ENCODE measurements around the gene GJD2. TPM values are rescaled to one million over a fixed set of nuclear protein-coding genes. Genes with fewer than 3 reads are reported as not detected.

Gene GJD2
- total RNA-seq (0.45 and 0.56 TPM in 2 replicates), polyA plus RNA-seq (not detected in 2 replicates)

DNA sequence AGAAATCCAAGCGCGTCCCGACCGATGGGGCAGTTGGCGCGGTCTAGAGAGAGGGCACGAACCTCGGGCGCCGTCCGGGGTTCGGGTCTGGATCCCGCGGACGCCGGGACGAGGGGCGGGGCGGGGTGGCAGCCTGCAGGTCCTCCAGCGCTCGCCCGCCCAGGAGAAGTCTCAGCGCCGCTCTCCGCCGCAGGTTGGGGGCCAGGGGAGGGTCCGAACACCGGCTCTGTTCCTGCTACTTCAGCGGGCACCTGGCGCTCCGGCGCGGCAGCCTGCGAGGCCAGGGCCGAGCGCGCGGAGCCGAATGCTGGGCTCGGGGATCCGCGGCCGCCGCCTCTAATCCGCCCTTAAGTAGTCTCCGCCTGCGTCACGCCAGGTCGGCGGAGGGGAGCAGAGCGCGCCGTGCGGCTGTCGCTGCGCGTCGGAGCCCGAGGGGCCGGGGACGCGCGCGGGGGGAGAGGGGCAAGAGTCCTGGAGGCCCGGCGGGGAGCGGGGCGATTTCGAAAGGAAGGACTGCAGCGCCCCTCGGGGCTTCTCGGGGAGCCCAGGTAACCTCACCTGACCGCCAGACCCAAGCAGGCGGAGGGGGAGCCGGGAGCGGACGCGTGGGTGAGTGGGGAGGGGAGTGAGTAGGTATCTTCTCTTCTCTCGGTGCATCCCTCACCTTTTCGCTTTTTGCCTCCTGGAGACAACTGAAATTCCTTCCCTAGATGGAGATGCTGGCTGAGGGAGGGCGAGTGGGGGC is at the start of gene GJD2:
GJD2 (minus strand) TSS at position 325 of the 745 bp plus-strand sequence. CDS start 510 bp downstream, outside the sequence.
- TF ChIP-seq, protein P1, sequence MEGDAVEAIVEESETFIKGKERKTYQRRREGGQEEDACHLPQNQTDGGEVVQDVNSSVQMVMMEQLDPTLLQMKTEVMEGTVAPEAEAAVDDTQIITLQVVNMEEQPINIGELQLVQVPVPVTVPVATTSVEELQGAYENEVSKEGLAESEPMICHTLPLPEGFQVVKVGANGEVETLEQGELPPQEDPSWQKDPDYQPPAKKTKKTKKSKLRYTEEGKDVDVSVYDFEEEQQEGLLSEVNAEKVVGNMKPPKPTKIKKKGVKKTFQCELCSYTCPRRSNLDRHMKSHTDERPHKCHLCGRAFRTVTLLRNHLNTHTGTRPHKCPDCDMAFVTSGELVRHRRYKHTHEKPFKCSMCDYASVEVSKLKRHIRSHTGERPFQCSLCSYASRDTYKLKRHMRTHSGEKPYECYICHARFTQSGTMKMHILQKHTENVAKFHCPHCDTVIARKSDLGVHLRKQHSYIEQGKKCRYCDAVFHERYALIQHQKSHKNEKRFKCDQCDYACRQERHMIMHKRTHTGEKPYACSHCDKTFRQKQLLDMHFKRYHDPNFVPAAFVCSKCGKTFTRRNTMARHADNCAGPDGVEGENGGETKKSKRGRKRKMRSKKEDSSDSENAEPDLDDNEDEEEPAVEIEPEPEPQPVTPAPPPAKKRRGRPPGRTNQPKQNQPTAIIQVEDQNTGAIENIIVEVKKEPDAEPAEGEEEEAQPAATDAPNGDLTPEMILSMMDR (IDR thresholded peaks at IDR 0.05; ENCODE audit: low read depth, low read length): no peak
- peak within 1 kb of the TSS; percentile 42 for H3K4me3 ChIP-seq
- peaks cover 81% of the 10 kb centered on the region for H3K27me3 ChIP-seq
- DNase-seq (ENCODE audit: low read depth in 1 of 2, low spot score in 1 of 2): peak in 1 of 2 donors; percentile 73
- H3K27ac ChIP-seq: no peak within 1 kb of the TSS
- no peaks in the 10 kb centered on the region for H3K9me3 ChIP-seq (ENCODE audit: low read depth)
- no peaks in the 10 kb centered on the region for H3K36me3 ChIP-seq
- no peaks in the 10 kb centered on the region for H3K4me1 ChIP-seq (ENCODE audit: low read depth)

- Histone ChIP-seq H3K36me3 (no peaks in the 10 kb centered on the region), H3K27me3 (no peaks in the 10 kb centered on the region), H3K4me3 (no peak overlapping the region), H3K9me3 (ENCODE audit: low read depth) (no peaks in the 10 kb centered on the region), H3K27ac (no peak overlapping the region), H3K4me1 (ENCODE audit: low read depth) (peaks cover 27% of the 10 kb centered on the region)
- TF ChIP-seq, protein P1 (IDR thresholded peaks at IDR 0.05; ENCODE audit: low read depth, low read length): no peak
- DNase-seq (ENCODE audit: low read depth in 1 of 2, low spot score in 1 of 2): no peak
Measured at GRCh38 chr15:34804113-34804512, 49.3 kb upstream of the GJD2 start.

DNA sequence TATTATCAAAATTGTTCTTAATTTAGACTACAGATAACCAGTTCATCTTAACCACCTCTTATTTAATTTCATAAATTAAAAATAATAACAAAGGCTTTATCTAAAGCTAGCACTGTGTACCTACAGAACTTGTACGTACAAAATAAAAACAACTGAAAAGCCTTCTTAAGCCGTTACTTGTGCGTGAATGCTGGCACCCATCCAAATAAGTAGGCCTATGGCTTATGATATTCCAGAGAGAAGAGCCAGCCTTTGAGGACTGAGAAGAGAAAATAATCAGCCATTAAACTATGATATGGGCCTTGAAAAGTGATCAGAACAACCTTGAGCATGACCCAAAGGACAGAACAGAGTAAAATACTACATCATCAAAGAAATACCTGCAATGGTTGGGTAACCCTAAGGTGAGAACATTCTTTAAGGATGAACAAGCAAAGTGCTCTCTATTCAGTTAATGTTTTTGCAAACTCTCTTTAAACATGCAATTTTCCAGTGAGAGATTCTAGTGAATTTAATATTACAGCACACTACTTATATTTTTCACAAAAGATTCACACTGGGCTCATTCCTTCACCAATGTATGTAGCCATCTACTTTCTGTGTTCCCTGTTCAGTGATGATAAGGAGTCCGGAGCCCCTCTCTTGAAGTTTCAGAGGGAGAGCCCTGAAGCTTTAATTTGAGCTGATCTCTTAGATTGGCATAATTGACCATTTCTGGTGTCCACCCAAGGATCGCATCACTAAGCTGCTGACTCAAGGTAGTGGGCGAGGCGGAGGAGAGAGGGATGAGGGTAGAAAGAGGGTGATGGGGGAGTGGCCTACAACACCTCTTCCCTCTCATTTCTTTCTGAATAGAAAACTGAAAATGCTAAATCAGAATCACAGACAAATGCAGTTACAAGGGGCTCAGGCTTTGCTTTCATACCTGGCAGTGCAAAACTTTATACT is 48.3 kb upstream of the GJD2 start:
- TF ChIP-seq, protein P1 (IDR thresholded peaks at IDR 0.05; ENCODE audit: low read depth, low read length): no peak

GRCh38 chr15:34802371-34802770 is 47.6 kb upstream of the GJD2 start:
- TF ChIP-seq, protein P1 (IDR thresholded peaks at IDR 0.05; ENCODE audit: low read depth, low read length): no peak
- Histone ChIP-seq H3K27me3 (no peaks in the 10 kb centered on the region), H3K4me3 (no peak overlapping the region), H3K4me1 (ENCODE audit: low read depth) (peaks cover 45% of the 10 kb centered on the region), H3K9me3 (ENCODE audit: low read depth) (no peaks in the 10 kb centered on the region), H3K27ac (no peak overlapping the region), H3K36me3 (no peaks in the 10 kb centered on the region)
- no peak for DNase-seq (ENCODE audit: low read depth in 1 of 2, low spot score in 1 of 2)

More for the DNA sequence above, 48.3 kb upstream of the GJD2 start:
- Histone ChIP-seq H3K36me3 (no peaks in the 10 kb centered on the region), H3K27ac (no peak overlapping the region), H3K27me3 (no peaks in the 10 kb centered on the region), H3K4me3 (no peak overlapping the region), H3K4me1 (ENCODE audit: low read depth) (peaks cover 38% of the 10 kb centered on the region), H3K9me3 (ENCODE audit: low read depth) (no peaks in the 10 kb centered on the region)
- no peak for DNase-seq (ENCODE audit: low read depth in 1 of 2, low spot score in 1 of 2)

GRCh38 chr15:34799149-34800101 is 44.6 kb upstream of the GJD2 start:
- Histone ChIP-seq H3K27me3 (no peaks in the 10 kb centered on the region), H3K9me3 (ENCODE audit: low read depth) (no peaks in the 10 kb centered on the region), H3K36me3 (peaks cover 6% of the 10 kb centered on the region), H3K4me3 (no peak overlapping the region), H3K27ac (peak overlapping the region; percentile 100), H3K4me1 (ENCODE audit: low read depth) (peaks cover 58% of the 10 kb centered on the region)
- DNase-seq (ENCODE audit: low read depth in 1 of 2, low spot score in 1 of 2): peak; percentile 23 to 68
- TF ChIP-seq, protein P1 (IDR thresholded peaks at IDR 0.05; ENCODE audit: low read depth, low read length): no peak
